ENCODE measurements around the gene CDIPT.
"Not testable (repeated sequence)": the region's sequence is repeated elsewhere in the genome, so short reads cannot be mapped to it uniquely, and the experiment has no call there.

The CDIPT gene

DNA sequence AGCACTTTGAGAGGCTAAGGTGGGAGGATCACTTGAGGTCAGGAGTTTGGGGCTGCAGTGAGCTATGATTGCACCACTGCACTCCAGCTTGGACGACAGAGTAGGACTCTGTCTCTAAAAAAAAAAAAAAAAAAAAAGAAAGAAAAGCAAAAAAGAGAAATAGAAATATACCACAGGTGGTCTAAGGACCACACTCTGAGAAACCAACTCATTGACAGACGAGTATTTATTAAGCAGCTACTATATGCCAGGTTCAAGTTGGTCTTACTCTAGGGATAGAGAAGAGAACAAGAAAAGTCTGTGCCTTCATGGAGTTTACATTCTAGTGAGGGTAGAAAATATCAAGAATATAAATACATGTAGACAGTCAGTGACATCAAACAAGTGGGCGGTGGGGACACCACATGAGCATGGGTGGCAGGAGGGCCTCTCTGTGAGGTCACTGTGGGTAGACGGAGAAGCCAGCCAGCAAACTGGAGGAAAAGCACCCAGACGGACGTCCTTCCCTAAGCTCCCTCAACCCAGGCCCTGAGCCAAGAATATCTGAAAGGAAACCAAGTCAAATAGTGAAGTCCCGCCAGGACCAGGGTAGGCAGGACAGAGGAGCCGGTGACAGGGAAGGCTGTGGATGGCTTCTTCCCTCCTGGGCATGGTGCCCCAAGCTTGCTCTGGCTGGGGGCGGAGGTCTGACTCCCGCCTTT is 4.7 kb downstream of the CDIPT start:
- DNase-seq (ENCODE audit: low read depth) = no peak

DNA sequence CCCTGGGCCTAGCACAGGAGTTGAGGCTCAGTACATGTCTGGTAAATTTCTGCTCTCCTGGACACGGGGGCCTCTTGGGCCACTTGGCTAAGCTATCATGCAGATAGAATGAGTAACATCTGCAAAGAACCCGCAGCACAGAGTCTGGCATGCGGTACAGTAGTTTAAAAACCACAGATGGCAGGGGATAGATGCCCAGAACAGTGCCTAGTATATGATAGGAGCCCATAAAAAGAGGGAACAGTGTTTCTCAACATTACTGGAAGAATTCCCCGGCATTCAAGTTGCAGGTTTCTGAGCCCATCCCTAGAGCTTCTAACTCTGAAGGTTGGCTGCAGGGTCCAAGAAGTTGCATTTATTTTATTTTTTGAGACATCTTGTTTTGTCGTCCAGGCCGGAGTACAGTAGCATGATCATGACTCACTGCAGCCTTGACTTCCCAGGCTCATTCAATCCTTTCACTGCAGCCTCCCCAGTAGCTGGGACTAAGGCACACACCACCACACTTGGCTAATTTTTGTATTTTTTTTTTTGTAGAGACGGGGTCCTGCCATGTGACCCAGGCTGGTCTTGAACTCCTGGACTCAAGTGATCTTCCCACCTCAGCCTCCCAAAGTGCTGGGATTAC is 5.8 kb downstream of the CDIPT start:
- peak; percentile 94 for DNase-seq (ENCODE audit: low read depth)

DNA sequence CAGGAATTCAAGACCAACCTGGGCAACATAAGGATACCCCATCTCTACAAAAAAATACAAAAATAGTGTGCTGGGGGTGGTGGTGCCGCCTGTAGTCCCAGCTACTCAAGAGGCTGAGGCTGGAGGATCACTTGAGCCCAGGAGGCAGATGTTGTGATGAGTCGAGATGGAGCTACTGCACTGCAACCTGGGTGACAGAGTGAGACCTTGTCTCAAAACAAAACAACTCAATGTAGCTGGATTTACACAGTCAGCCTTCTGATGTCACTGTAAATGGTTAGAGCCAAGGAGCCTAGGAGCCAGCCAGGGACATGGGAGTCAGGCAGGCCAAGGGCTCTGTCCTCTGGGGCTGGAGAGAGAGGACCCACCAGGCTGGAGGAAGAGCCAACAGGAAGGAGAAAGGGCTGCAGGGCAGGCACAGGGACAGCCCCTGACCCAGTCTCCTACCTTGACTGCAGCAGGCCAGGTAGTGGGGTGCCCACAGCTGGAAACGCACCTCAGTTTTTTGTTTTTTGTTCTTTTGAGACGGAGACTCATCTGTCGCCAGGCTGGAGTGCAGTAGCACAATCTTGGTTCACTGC is 8.4 kb downstream of the CDIPT start:
- DNase-seq (ENCODE audit: low read depth) = no peak

DNA sequence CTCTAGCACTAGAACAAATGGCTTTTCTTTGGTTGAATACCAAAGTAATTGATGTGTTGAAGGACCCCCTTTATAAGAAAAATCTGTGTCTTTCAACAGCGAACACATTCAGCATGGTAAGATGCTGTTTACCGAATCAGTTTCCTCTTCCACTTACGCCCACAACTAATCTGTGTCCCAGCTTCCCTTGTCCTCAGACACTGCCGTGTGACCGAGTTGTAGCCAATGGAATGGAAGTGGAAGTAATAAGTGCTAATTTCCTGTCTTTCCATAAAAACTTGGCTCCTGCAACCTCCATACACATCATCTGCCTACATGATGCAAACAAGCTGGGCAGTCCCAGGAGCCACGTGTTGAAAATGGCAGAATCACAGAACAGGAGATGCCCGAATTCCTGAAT is 10.4 kb downstream of the CDIPT start:
- peak; percentile 82 for DNase-seq (ENCODE audit: low read depth)

DNA sequence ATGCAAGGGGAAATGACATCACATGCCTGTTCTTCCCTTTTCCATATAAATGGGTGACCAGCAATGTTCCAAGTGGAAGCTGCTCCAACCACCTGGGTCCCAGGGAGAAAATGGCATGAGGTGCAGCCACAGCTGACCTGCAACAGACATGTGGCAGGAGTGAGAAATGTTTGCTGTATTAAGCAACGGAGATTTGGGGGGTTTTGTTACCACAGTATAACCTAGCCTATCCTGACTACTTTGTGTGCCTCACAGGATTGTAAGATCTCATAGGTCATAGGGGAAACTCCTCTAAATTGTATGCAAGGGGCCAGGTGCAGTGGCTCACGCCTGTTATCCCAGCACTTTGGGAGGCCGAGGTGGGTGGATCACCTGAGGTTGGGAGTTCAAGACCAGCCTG is 12.0 kb downstream of the CDIPT start:
- DNase-seq (ENCODE audit: low read depth) = no peak

DNA sequence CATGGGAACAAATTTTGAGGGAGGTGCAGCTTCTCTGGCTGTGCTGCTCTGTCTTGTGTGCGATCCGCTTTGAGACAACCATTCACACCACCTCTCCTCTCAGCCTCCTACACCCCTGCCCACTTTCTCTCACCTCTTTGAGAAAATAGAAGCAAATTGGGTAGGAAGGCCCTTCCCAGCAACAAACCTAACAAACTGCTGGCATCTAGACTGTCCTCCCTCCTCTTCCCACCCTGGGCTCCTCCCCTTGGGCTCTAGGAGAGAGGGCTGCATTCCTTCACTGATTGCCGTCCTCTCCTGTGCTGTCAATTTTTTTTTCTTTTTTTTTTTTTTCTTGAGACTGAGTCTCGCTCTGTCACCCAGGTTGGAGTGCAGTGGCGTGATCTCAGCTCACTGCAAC is 13.5 kb downstream of the CDIPT start:
- DNase-seq (ENCODE audit: low read depth) = no peak

DNA sequence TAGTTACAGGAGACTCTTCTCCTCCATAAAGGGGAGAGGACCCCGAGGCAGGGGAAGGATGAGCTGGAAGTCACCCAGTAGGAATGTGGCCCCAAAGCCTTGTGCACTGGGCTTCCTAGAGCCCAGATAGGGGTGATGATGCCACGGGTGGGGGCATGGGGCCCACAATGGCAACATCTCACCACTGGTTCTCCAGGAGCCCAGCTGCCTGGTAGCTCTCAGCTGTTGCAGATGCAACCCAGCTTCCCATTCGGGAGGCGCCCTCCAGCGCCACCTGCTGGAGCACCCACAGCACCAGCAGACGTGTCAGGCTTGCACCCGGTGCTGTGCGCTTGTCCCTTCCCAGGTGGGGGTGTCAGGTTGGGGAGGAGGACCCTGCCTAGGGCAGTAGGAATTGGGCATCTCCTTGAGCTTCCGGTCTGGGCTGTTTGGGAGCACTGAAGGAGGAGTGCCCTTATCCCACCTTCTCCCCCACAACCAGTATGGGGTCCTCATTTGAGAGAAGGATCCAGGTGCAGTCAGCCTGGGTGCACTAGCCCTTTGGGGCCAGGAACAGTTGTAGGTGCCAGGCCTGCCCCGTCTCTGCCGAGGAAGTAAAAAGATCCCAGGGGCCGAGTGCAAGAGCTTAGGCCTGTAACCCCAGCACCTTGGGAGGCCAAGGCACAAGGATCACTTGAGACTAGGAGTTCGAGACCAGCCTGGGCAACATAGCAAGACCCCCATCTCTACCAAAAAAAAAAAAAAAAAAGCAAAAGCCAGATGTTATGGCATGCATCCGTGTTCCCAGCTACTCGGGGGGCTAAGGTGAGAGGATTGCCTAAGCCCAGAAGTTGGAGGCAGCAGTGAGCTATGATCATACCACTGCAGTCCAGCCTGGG is 14.4 kb downstream of the CDIPT start:
- DNase-seq (ENCODE audit: low read depth) = peak; percentile 54

DNA sequence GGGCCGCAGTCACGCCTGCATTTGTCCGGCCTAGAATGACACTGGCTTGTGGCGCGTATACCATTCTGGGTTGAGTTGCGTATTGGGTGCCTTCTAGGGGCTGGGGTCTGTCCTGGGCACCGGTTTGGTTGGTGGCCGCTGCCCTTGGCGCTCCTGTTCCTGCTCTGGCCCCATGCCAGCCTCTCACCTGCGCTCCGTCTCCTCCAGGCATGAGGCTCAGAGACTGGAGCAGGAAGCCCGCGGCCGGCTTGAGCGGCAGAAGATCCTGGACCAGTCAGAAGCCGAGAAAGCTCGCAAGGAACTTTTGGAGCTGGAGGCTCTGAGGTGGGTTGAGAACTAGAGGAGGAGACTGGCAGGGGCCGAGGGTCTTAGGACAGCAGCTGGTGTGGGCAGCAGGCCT is 17.4 kb downstream of the CDIPT start:
- no peak for DNase-seq (ENCODE audit: low read depth)

DNA sequence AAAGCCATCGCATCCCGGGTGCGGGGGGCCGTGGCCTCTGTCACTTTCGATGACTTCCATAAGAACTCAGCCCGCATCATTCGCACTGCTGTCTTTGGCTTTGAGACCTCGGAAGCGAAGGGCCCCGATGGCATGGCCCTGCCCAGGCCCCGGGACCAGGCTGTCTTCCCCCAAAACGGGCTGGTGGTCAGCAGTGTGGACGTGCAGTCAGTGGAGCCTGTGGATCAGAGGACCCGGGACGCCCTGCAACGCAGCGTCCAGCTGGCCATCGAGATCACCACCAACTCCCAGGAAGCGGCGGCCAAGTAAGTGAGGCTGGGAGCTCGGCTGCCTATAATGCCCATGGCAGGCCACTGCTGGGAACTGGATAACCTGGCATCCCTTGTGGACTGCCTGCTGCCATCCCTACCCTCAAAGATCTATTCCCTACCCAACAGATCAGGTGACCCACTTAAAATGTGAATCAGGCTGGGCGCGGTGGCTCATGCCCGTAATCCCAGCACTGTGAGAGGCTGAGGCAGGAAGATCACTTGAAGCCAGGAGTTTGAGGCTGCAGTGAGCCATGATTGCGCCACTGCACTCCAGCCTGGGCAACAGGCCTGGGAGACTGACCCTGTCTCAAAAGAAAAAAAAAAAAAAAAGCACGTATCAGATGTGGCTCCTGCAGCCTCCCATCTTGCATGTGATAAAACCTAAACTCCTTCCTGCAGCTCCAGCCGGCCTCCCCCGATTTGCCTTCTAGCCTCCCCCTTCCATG is 18.3 kb downstream of the CDIPT start:
- peak; percentile 58 for DNase-seq (ENCODE audit: low read depth)

DNA sequence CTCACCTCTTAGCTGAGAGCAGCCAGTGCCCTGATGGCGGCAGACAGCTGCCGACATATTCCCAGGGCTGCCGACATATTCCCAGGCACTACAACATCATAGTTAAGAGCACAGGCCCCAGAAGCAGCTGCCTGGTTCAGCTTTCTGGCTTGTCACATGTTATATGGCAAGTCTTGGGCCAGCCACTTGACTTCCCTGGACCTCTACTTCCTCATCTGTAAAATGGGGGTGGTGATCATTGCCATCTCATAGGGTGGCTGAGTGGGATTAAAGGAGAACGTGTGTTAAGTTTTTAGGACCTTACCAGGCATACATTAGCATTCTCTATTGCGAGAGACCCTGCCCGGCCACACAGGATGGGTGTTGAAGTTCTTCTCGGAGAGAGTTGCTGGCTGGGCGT is 19.1 kb downstream of the CDIPT start:
- no peak for DNase-seq (ENCODE audit: low read depth)

DNA sequence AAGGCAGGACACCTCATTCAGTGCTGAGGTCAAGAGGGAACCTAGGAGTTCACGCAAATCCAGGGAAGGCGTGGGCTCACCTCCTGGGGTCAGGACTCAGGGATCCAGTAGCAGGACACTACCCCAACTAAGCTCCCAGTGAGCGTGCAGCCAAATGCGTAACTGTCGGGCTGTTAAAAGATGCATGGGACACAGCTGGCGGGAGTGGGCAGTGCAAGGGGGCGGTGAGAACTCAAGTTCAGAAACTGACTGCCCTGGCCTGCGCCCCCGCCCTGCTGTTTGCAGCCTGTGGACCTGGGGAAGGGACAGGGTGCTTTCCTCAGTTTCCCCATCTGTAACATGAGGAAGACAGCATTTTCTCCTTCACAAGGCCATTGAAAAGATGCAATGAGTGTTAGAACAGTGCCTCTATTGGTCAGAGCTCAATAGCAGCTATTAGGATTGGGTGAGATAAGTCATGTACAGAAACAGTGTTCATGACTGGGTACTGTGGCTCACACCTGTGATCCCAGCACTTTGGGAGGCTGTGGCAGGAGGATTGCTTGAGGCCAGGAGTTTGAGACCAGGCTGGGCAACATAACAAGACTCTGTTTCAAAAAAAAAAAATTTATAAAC is 20.2 kb downstream of the CDIPT start:
- no peak for DNase-seq (ENCODE audit: low read depth)

DNA sequence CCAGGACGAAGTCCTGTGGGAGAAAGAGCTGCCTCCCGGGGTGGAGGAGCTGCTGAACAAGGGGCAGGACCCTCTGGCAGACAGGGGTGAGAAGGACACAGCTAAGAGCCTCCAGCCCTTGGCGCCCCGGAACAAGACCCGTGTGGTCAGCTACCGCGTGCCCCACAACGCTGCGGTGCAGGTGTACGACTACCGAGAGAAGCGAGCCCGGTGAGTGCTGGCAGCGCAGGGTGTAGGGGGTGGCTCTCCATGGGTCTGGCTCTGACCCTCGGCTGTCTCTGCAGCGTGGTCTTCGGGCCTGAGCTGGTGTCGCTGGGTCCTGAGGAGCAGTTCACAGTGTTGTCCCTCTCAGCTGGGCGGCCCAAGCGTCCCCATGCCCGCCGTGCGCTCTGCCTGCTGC is 21.4 kb downstream of the CDIPT start:
- DNase-seq (ENCODE audit: low read depth) = no peak

DNA sequence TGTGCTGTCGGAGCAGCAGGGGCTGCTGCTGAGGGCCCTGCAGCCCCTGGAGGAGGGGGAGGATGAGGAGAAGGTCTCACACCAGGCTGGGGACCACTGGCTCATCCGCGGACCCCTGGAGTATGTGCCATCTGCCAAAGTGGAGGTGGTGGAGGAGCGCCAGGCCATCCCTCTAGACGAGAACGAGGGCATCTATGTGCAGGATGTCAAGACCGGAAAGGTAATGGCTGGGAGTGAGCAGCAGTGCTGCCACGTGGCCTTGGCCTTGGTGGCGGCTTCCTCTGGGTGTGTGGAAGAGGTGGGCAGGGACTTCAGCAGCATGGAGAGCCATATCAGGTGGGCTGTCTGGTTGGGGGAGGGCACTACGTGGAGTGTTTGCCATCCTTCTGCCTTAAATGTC is 22.8 kb downstream of the CDIPT start:
- no peak for DNase-seq (ENCODE audit: low read depth)

DNA sequence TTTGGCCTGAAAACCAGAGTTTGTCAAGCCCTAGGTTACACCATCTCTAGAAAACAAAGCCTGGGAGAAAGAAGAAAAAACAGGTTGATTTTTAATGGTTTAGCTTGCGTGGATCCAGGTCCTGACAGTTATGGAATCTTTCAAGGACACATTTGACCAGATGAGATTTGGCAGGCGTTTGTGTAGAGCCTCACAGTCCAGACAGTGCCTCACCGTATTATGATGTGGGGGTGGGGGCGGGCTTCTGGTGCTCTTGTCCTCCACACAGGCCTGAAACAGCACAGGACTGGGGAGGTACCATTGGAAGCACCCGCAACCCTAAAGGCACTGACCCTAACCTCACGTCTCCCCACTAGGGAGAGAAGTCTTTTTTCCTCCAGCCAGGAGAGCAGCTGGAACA is 23.2 kb downstream of the CDIPT start:
- no peak for DNase-seq (ENCODE audit: low read depth)

DNA sequence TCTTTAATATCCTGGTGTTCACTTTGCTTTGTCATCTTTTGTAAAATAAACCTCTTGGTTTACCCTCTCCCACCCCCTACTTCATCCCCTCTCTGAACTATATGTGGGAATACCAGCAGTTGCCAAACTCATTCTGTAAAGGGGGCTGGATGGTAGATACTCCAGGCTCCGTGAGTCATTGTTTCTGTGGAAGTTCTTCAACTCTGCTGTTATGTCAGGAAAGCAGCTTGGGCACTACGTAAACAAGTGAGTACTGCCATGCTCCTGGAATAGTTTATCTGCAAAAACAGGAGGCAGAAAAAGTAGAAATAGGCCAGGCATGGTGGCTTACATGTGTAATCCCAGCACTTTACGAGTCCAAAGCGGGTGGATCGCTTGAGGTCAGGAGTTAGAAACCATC is 25.2 kb downstream of the CDIPT start:
- DNase-seq (ENCODE audit: low read depth) = no peak

DNA sequence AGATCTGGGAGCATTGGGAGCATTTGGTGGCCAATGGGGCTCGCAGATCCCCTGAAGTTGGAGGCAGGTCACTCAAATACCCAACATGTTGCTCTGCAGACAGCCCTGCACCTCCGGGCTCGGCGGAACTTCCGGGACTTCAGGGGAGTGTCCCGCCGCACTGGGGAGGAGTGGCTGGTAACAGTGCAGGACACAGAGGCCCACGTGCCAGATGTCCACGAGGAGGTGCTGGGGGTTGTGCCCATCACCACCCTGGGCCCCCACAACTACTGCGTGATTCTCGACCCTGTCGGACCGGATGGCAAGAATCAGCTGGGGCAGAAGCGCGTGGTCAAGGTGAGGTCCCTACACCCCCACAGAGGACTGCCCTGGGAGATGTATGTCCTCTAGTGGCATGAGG is 26.4 kb downstream of the CDIPT start:
- no peak for DNase-seq (ENCODE audit: low read depth)

DNA sequence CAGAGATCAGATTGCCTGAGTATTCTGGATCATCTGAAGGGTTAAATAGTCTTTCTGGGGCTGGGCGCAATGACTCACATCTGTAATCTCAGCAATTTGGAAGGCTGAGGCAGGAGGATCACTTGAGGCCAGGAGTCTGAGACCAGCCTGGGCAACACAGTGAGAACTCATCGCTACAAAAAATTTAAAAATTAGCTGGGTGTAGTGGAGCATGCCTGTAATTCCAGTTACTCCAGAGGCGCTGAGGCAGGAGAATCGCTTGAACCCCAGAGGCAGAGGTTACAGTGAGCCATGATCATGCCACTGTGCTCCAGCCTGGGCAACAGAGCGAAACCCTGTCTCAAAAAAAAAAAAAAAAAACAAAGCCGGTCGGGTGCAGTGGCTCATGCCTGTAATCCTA is 27.1 kb downstream of the CDIPT start:
- no peak for DNase-seq (ENCODE audit: low read depth)

DNA sequence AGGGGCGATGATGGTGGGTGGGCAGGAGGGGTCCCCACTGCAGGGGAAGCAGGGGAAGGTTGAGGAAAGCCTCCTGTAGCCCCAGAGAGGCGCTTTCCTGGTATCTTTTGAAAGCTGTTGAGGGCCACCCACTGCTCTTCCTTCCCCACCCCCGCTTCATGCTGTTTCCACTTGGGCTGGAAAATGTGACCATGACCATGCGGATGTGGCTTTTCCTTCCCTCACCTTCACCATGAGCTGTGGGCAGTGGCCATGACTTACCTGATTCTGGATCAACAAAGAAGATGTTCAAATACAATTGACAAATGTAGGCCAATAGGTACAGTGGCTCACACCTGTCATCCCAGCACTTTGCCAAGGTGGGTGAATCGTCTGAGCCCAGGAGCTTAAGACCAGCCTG is 28.9 kb downstream of the CDIPT start:
- DNase-seq (ENCODE audit: low read depth) = no peak

DNA sequence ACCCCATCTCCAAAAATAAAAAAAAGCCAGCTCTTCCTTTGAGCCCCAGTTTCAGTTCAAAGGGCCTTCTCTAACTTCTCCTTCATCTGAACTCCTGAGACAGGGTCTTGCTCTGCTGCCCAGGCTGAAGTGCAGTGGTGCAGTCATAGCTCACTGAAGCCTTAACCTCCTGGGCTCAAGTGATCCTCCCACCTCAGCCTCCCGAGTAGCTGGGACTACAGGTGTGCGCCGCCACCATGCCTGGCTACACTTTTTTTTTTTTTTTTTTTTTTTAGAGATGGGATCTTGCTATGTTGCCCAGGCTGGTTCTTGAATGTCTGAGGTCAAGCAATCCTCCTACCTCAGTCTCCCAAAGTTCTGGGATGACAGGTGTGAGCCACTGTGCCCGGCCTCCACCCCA is 29.8 kb downstream of the CDIPT start:
- DNase-seq (ENCODE audit: low read depth) = not testable (repeated sequence)

DNA sequence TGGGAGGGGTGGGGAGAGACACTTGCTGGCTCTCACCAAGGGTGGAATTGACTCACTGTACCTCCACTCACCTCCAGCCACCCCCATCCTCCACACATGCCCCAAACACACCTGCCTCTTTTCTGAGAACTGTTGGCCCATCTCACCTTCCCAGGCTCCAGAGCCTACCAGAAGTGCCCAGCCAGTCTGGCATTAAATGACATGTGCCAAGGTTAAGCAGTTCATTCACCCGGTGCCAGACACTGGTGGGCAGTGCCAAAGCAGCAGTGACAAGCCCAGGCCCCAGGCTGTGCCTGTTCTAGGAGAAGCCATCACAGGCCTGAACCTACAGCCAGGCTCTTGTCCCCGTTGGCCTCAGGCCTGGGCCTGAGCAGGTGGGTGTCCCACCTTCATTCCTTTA is 31.5 kb downstream of the CDIPT start:
- DNase-seq (ENCODE audit: low read depth) = no peak

DNA sequence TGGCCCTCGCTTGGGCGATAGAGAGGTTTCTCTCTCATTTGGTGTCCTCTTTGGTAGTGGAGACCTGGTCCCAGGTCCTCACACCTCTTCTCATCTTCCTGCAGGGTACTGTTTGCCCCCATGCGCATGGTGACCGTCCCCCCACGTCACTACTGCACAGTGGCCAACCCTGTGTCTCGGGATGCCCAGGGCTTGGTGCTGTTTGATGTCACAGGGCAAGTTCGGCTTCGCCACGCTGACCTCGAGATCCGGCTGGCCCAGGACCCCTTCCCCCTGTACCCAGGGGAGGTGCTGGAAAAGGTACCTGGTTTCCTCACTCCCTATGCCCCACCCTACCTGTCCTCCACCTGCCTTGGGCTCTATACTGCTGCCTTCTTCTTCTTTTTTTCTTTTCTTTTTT is 32.3 kb downstream of the CDIPT start:
- DNase-seq (ENCODE audit: low read depth) = no peak

DNA sequence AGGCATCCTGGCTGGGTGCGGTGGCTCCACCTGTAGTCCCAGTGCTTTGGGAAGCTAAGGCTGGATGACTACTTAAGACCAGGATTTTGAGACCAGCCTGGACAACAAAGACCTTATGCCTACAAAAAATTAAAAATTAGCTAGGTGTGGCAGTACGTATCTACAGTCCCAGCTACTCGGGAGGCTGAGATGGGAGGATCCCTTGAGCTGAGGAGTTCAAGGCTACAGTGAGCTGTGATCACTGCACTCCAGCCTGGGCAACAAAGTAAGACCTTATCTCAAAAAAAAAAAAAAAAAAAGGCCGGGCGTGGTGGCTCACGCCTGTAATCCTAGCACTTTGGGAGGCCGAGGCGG is 36.7 kb downstream of the CDIPT start:
- no peak for DNase-seq (ENCODE audit: low read depth)
